HEK293 (cell line): ENCODE data around the gene ERICH4.
"Not testable (repeated sequence)": the region's sequence is repeated elsewhere in the genome, so short reads cannot be mapped to it uniquely, and the experiment has no call there.

Experiments
- CTCF ChIA-PET: fragments of 350-600 bp; formaldehyde crosslinking; extraction: SDS; loops from one replicate; lab custom pipeline; 2021; ENCODE audit warnings: antibody characterized with exemption; lab: Yijun Ruan, JAX
- POLR2A ChIA-PET: fragments of 300-600 bp; formaldehyde crosslinking; extraction: SDS; loops from one replicate; lab custom pipeline; 2020; ENCODE audit warnings: antibody characterized with exemption, inconsistent platforms; lab: Yijun Ruan, JAX
- H3K27ac ChIP-seq: fragments of 200-500 bp; sonication (Bioruptor generic); 2 replicates; pipeline ENCODE4 v1.5.1; 2014; ENCODE audit warnings: low read depth, low read length, control low read depth, inconsistent platforms; ENCODE audit errors: extremely low read depth
- H3K36me3 ChIP-seq, 2 experiments: fragments of 200-500 bp in 1 of 2; sonication (Bioruptor generic) in 1 of 2; 1 replicate in 1 of 2; 2 replicates in 1 of 2; pipeline ENCODE4 v1.5.1; 2014 to 2017; ENCODE audit warnings: inconsistent platforms in 2 of 2, low read length in 2 of 2; ENCODE audit not compliant: control insufficient read depth in 2 of 2, insufficient read depth in 1 of 2
- H3K4me1 ChIP-seq: fragments of 200-500 bp; sonication (Bioruptor generic); 2 replicates; pipeline ENCODE4 v1.5.1; 2014; ENCODE audit warnings: mild to moderate bottlenecking, low read length, inconsistent platforms; ENCODE audit not compliant: control insufficient read depth, insufficient read depth
- H3K4me3 ChIP-seq: 2 replicates; pipeline ENCODE4 v1.5.1; 2011; ENCODE audit warnings: low read depth, mild to moderate bottlenecking, control low read depth, low read length, moderate library complexity
- H3K9me3 ChIP-seq: fragments of 200-500 bp; sonication (Bioruptor generic); 2 replicates; pipeline ENCODE4 v1.5.1; 2014; ENCODE audit warnings: low read depth, low read length, inconsistent platforms; ENCODE audit not compliant: control insufficient read depth, insufficient read depth
- BCL11A ChIP-seq: fragments of 450-650 bp; formaldehyde crosslinking; IDR thresholded peaks from 2 replicates; pipeline ENCODE4 v1.5.1; 2016; ENCODE audit warnings: low read depth, missing biosample characterization, missing genetic modification characterization
- FEZF1 ChIP-seq: fragments of 450-650 bp; formaldehyde crosslinking; IDR thresholded peaks from 2 replicates; pipeline ENCODE4 v1.5.1; 2016; ENCODE audit warnings: missing biosample characterization, missing genetic modification characterization
- KLF1 ChIP-seq: fragments of 450-650 bp; formaldehyde crosslinking; IDR thresholded peaks from 2 replicates; pipeline ENCODE4 v1.5.1; 2016; ENCODE audit warnings: missing biosample characterization, missing genetic modification characterization
- KLF16 ChIP-seq: fragments of 450-650 bp; formaldehyde crosslinking; IDR thresholded peaks from 2 replicates; pipeline ENCODE4 v1.5.1; 2017; ENCODE audit warnings: missing biosample characterization, missing genetic modification characterization
- KLF8 ChIP-seq: fragments of 450-650 bp; formaldehyde crosslinking; IDR thresholded peaks from 2 replicates; pipeline ENCODE4 v1.5.1; 2016; ENCODE audit warnings: missing biosample characterization, missing genetic modification characterization
- OSR2 ChIP-seq: fragments of 450-650 bp; formaldehyde crosslinking; IDR thresholded peaks from 2 replicates; pipeline ENCODE4 v1.5.1; 2016; ENCODE audit warnings: missing biosample characterization, missing genetic modification characterization
- PRDM1 ChIP-seq: fragments of 450-650 bp; formaldehyde crosslinking; IDR thresholded peaks from 2 replicates; pipeline ENCODE4; 2016; ENCODE audit warnings: missing biosample characterization, missing genetic modification characterization
- SCRT1 ChIP-seq: fragments of 450-650 bp; formaldehyde crosslinking; IDR thresholded peaks from 2 replicates; pipeline ENCODE4 v1.5.1; 2016; ENCODE audit warnings: missing biosample characterization, missing genetic modification characterization, borderline replicate concordance
- SP3 ChIP-seq: fragments of 450-650 bp; formaldehyde crosslinking; IDR thresholded peaks from 2 replicates; pipeline ENCODE4 v1.5.1; 2016; ENCODE audit warnings: missing biosample characterization, missing genetic modification characterization
- ZFP37 ChIP-seq: fragments of 450-650 bp; formaldehyde crosslinking; IDR thresholded peaks from 2 replicates; pipeline ENCODE4 v1.5.1; 2016; ENCODE audit warnings: missing biosample characterization, missing genetic modification characterization
- ZFP41 ChIP-seq: fragments of 450-650 bp; formaldehyde crosslinking; IDR thresholded peaks from 2 replicates; pipeline ENCODE4 v1.5.1; 2016; ENCODE audit warnings: missing biosample characterization, missing genetic modification characterization, borderline replicate concordance
- ZNF280D ChIP-seq: fragments of 450-650 bp; formaldehyde crosslinking; IDR thresholded peaks from 2 replicates; pipeline ENCODE4 v1.5.1; 2016; ENCODE audit warnings: missing biosample characterization, missing genetic modification characterization
- ZNF354C ChIP-seq: fragments of 450-650 bp; formaldehyde crosslinking; IDR thresholded peaks from 2 replicates; pipeline ENCODE4 v1.5.1; 2016; ENCODE audit warnings: missing biosample characterization, missing genetic modification characterization, low read depth, borderline replicate concordance
- ZNF530 ChIP-seq: fragments of 450-650 bp; formaldehyde crosslinking; IDR thresholded peaks from 2 replicates; pipeline ENCODE4 v1.5.1; 2016; ENCODE audit warnings: low read depth, missing biosample characterization, missing genetic modification characterization
- ZNF548 ChIP-seq: fragments of 450-650 bp; formaldehyde crosslinking; IDR thresholded peaks from 2 replicates; pipeline ENCODE4 v1.5.1; 2016; ENCODE audit warnings: missing biosample characterization, missing genetic modification characterization
- ZNF571 ChIP-seq: fragments of 450-650 bp; formaldehyde crosslinking; IDR thresholded peaks from 2 replicates; pipeline ENCODE4 v1.5.0; 2017; ENCODE audit warnings: missing biosample characterization, missing genetic modification characterization
- ZNF600 ChIP-seq: fragments of 450-650 bp; formaldehyde crosslinking; IDR thresholded peaks from 2 replicates; pipeline ENCODE4 v1.5.1; 2016; ENCODE audit warnings: missing biosample characterization, missing genetic modification characterization
- ZNF623 ChIP-seq: fragments of 450-650 bp; formaldehyde crosslinking; IDR thresholded peaks from 2 replicates; pipeline ENCODE4 v1.5.1; 2016; ENCODE audit warnings: missing biosample characterization, missing genetic modification characterization
- ZNF660 ChIP-seq: fragments of 450-650 bp; IDR thresholded peaks from 2 replicates; pipeline ENCODE4 v1.5.1; 2018; ENCODE audit warnings: missing biosample characterization, mild to moderate bottlenecking, missing genetic modification characterization
- ZNF670 ChIP-seq: fragments of 450-650 bp; formaldehyde crosslinking; IDR thresholded peaks from 2 replicates; pipeline ENCODE4 v1.5.1; 2016; ENCODE audit warnings: missing biosample characterization, missing genetic modification characterization, low read depth
- TF ChIP-seq, protein P1 (sequence below): fragments of 450-650 bp; formaldehyde crosslinking; IDR thresholded peaks from 2 replicates; pipeline ENCODE4 v1.5.1; 2016; ENCODE audit warnings: missing biosample characterization, missing genetic modification characterization

ERICH4 gene

DNA sequence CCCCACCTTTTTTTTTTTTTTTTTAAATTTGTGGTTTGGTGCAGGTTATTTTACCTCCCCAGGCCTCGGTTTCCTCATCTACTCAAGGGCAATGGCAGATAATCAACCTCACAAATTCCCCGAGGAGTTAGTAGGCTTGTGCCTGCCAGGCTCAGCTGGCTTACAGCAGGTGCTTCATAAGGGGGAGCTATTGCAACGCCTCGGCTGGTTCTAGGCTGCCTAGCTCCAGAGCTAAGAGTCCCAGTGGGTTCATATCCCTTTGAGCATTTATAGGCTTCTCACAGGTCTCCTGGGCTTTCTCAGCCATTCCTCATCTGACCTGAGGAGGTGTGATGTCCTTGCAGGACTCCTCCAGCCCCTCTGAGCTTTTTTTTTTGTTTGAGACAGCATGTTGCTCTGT, 34.7 kb upstream of the ERICH4 start:
- peaks cover 5% of the 10 kb centered on the region; the same call in 1 of the 2 replicates for H3K4me1 ChIP-seq
- TF ChIP-seq ZNF571 (tag by site-specific recombination) (no peak), SP3 (tag by site-specific recombination) (no peak), ZNF280D (tag by site-specific recombination) (no peak), KLF16 (no peak)
- TF ChIP-seq, protein P1, sequence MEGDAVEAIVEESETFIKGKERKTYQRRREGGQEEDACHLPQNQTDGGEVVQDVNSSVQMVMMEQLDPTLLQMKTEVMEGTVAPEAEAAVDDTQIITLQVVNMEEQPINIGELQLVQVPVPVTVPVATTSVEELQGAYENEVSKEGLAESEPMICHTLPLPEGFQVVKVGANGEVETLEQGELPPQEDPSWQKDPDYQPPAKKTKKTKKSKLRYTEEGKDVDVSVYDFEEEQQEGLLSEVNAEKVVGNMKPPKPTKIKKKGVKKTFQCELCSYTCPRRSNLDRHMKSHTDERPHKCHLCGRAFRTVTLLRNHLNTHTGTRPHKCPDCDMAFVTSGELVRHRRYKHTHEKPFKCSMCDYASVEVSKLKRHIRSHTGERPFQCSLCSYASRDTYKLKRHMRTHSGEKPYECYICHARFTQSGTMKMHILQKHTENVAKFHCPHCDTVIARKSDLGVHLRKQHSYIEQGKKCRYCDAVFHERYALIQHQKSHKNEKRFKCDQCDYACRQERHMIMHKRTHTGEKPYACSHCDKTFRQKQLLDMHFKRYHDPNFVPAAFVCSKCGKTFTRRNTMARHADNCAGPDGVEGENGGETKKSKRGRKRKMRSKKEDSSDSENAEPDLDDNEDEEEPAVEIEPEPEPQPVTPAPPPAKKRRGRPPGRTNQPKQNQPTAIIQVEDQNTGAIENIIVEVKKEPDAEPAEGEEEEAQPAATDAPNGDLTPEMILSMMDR: peak; percentile 16; the same call in 1 of the 2 replicates
- TF ChIP-seq, all 188 proteins: peak for 1
- H3K36me3 ChIP-seq: peaks cover 3 to 4% of the 10 kb centered on the region in 2 experiments; a peak in 2 of 3 replicates
- H3K9me3 ChIP-seq: no peaks in the 10 kb centered on the region
- POLR2A ChIA-PET: interaction anchor here (0.6 to 2.6 kb wide), 8 partner anchors 9 to 658 kb away, joined by 3 to 10 read pairs (median 3); partner anchors contain the start of genes B3GNT8, B9D2 and SNRPA
- no peak overlapping the region for H3K27ac ChIP-seq
- CTCF ChIA-PET: interaction anchor here (0.5 to 1.8 kb wide), 12 partner anchors 10 to 722 kb away, joined by 3 to 9 read pairs (median 4); no protein-coding TSS in a partner anchor
- H3K4me3 ChIP-seq: no peak overlapping the region

GRCh38 chr19:41408846-41409245, 34.1 kb upstream of the ERICH4 start:
- not testable (repeated sequence) for H3K9me3 ChIP-seq, H3K27ac ChIP-seq, H3K4me3 ChIP-seq, H3K4me1 ChIP-seq, H3K36me3 ChIP-seq
- ChIA-PET POLR2A (interaction anchor here (1.0 to 2.6 kb wide), 7 partner anchors 8 to 45 kb away, joined by 3 to 10 read pairs (median 6); partner anchors contain the start of genes B3GNT8, B9D2 and DMAC2), CTCF (interaction anchor here (0.5 to 1.8 kb wide), 13 partner anchors 10 to 298 kb away, joined by 3 to 9 read pairs (median 4); no protein-coding TSS in a partner anchor)

- peaks cover 5% of the 10 kb centered on the region; the same call in 1 of the 2 replicates for H3K4me1 ChIP-seq
- H3K36me3 ChIP-seq: peaks cover 4 to 11% of the 10 kb centered on the region in 2 experiments; a peak in 2 of 3 replicates
- no peak overlapping the region for H3K4me3 ChIP-seq
- POLR2A ChIA-PET: interaction anchor here (0.6 to 2.6 kb wide), 8 partner anchors 8 to 45 kb away, joined by 3 to 10 read pairs (median 4); partner anchors contain the start of genes B3GNT8, B9D2 and DMAC2
- TF ChIP-seq PRDM1 (tag by site-specific recombination): 0 out of 2 replicates have a peak, but pooled peaks have one; percentile 35
- no peak for TF ChIP-seq ZNF623 (tag by site-specific recombination)
- TF ChIP-seq BCL11A (tag by site-specific recombination): 0 out of 2 replicates have a peak, but pooled peaks have one; percentile 7
- 0 out of 2 replicates have a peak, but pooled peaks have one; percentile 51 for TF ChIP-seq ZFP37 (tag by site-specific recombination)
- H3K27ac ChIP-seq: no peak overlapping the region
- no peaks in the 10 kb centered on the region for H3K9me3 ChIP-seq
- CTCF ChIA-PET: interaction anchor here (0.6 to 1.8 kb wide), 10 partner anchors 11 to 282 kb away, joined by 3 to 9 read pairs (median 4); no protein-coding TSS in a partner anchor
Observed at GRCh38 chr19:41409288-41409687, 33.7 kb upstream of the ERICH4 start.

- CTCF ChIA-PET: interaction anchor here (0.5 to 1.7 kb wide), 3 partner anchors 10 to 343 kb away, joined by 3 to 7 read pairs (median 5); no protein-coding TSS in a partner anchor
- H3K4me3 ChIP-seq: no peak overlapping the region
- TF ChIP-seq ZNF670 (tag by site-specific recombination) (no peak), SCRT1 (tag by site-specific recombination) (no peak), ZNF530 (tag by site-specific recombination) (no peak), ZNF354C (tag by site-specific recombination) (no peak), ZNF660 (tag by site-specific recombination) (no peak), KLF8 (tag by site-specific recombination) (no peak), FEZF1 (no peak), ZNF600 (tag by site-specific recombination) (no peak), KLF1 (no peak), ZFP41 (tag by site-specific recombination) (no peak), OSR2 (tag by site-specific recombination) (no peak), ZNF548 (tag by site-specific recombination) (no peak)
Observed at GRCh38 chr19:41410336-41411054, 32.5 kb upstream of the ERICH4 start.

More at GRCh38 chr19:41410336-41411054, 32.5 kb upstream of the ERICH4 start:
- peaks cover 4 to 22% of the 10 kb centered on the region in 2 experiments; a peak in 2 of 3 replicates for H3K36me3 ChIP-seq
- peaks cover 5% of the 10 kb centered on the region; the same call in 1 of the 2 replicates for H3K4me1 ChIP-seq
- no peak overlapping the region for H3K27ac ChIP-seq
- POLR2A ChIA-PET: interaction anchor here (0.7 to 2.6 kb wide), 7 partner anchors 8 to 432 kb away, joined by 3 to 10 read pairs (median 6); partner anchors contain the start of genes B3GNT8, B9D2 and DMAC2
- H3K9me3 ChIP-seq: no peaks in the 10 kb centered on the region
